Astrocyte (in vitro differentiated cells and primary cell): Measurements from ENCODE around the gene THBS4.

ENCODE experiments used
- CTCF ChIP-seq: IDR thresholded peaks from 2 replicates; pipeline ENCODE4 v1.5.1; 2011; ENCODE audit warnings: low read depth, mild to moderate bottlenecking, inconsistent platforms, low read length, moderate library complexity; ENCODE audit not compliant: insufficient read depth
- EZH2 ChIP-seq: IDR thresholded peaks from 2 replicates; pipeline ENCODE4 v1.6.1; 2012; ENCODE audit warnings: mild to moderate bottlenecking, low read length, inconsistent platforms; ENCODE audit not compliant: insufficient read depth

DNA sequence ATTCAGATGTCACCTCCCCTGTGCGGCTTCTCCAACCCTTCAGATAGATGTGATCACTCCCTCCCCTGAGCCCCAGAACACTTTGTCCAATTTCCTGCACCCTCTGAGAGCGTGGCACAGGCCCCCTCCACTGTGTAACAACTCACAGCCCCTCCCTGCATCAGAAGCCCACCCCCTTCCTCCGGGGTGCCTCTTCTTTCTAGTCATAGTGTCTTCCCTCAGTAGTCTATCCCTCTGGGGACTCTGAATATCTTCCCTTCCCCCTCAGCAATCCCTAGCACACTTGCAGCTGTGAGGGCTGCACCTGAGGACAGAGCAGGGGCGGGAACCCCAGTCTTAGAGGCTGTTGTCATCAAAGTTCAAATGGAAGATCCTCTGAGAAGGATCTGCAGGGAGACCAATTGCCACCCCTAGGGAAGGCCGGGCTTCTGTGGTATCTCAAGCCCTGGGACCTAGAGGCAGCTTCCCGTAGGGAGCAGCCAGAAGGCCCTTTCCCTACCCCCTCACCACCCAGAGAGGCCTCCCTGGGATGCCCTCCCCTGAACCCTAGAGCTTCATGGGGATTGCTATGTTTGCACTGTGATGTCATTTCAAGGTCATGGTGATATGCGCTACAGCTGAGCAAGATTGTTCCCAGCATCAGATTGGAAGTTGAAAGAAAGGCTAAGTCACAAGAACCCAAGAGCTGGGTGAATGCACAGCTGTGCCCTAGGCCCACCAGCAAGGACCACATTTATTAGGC is 70.7 kb downstream of the THBS4 start:
- no peak for TF ChIP-seq CTCF
- TF ChIP-seq EZH2: no peak
